NB4 (cell line): ENCODE data around the gene HDAC9.

Experiments
- MYC ChIP-seq: IDR thresholded peaks from 2 replicates; pipeline ENCODE4 v1.6.1; 2011; ENCODE audit warnings: low read depth, low read length
- POLR2A ChIP-seq: IDR thresholded peaks from 2 replicates; pipeline ENCODE4 v1.6.1; 2011; ENCODE audit warnings: mild to moderate bottlenecking; ENCODE audit not compliant: insufficient read length; ENCODE audit errors: extremely low read depth
- TF ChIP-seq, protein P1 (sequence below): IDR thresholded peaks from one replicate; pipeline ENCODE4 v1.5.1; 2012; ENCODE audit warnings: low read depth, low read length
- TF ChIP-seq, protein P2 (sequence below): IDR thresholded peaks from 2 replicates; pipeline ENCODE4 v1.6.1; 2011; ENCODE audit warnings: low read depth, low read length

DNA sequence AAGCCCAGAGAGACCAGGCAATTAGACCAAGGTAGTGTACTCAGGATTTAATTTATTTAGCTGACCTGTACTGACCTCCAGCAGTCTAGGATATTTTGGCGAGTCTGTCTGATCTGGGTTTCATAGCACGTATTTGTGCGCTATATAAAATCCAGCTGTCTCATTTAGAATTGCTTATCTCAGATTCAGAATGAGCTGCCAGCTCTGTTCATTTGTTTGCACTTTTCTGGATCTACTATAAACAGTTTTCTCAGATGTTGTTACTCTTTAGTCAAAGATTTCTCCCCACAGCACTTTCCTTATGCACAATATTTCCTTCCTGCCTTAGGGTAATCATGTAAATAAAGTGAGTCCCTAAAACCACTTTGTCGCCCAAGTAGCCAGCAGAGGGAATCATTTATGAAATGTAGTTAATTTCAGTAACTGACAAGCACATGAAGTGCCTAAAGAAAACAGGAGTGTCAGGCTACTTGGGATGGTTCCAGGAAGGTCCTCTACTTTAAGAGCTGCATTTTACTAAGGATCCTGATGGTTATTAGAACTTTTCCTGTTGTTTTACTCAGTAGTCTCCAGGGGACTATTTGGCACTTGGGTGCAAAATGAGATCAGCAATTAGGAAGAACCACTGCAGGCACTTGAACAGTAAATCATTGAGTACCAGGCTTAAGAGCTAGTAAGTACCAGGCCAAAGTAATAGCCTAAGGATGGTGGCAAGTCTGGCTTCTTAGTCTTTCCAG lies 395.5 kb downstream of the HDAC9 start:
- TF ChIP-seq, protein P1, sequence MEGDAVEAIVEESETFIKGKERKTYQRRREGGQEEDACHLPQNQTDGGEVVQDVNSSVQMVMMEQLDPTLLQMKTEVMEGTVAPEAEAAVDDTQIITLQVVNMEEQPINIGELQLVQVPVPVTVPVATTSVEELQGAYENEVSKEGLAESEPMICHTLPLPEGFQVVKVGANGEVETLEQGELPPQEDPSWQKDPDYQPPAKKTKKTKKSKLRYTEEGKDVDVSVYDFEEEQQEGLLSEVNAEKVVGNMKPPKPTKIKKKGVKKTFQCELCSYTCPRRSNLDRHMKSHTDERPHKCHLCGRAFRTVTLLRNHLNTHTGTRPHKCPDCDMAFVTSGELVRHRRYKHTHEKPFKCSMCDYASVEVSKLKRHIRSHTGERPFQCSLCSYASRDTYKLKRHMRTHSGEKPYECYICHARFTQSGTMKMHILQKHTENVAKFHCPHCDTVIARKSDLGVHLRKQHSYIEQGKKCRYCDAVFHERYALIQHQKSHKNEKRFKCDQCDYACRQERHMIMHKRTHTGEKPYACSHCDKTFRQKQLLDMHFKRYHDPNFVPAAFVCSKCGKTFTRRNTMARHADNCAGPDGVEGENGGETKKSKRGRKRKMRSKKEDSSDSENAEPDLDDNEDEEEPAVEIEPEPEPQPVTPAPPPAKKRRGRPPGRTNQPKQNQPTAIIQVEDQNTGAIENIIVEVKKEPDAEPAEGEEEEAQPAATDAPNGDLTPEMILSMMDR, result no peak
- TF ChIP-seq POLR2A (no peak), MYC (no peak)
- TF ChIP-seq, protein P2, sequence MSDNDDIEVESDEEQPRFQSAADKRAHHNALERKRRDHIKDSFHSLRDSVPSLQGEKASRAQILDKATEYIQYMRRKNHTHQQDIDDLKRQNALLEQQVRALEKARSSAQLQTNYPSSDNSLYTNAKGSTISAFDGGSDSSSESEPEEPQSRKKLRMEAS, result no peak
